COLO829 (cell line): Measurements from ENCODE around the gene HLA-DQB1.
"Not testable (repeated sequence)": the region's sequence is repeated elsewhere in the genome, so short reads cannot be mapped to it uniquely, and the experiment has no call there.

Experiments used
- DNase-seq: peaks from one replicate; pipeline ENCODE4 v3.0.0; 2012; ENCODE audit warnings: low spot score

HLA-DQB1 gene

DNA sequence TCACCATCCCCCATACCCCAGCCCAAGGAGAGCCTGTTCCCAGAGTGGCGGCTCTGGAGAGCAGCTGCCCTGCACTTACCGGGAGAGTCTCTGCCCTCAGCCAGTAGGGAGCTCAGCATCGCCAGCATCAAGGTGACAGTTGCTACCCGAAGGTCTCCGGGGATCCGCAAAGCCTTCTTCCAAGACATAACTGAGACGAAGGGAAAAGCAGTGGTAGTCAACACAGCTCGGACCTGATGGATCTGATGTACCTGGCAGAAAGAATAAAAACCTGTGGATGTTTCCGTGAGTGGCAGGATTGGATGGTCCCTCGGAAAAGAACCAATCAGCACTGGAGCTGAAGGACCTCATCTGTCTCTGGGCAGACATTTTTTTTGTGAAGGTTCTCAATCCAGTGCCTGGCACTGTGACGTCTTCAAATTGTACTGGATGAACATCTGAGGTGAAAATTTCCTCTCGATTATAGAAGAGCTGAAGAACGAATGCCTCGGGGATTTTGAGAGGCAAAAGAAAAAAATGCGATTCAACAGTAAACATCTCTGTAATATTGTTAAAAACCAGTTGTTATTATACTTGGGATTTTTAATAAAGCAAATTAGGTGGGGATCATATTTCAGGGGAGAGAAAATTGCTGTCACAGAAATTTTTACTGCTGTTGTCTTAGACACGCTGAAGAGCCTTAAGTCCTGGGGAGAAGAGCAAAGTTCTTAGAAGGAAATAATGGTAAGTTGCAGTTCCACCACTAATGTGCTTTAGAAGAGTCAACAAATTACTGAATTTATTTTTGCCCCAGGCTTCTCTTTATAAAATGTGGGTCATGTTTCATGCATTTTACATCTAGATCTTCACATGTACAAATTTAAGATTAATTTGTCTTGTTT is at the start of gene HLA-DQB1:
HLA-DQB1 (minus strand) TSS at position 238 of the 881 bp plus-strand sequence; CDS start at position 188, 50 bp downstream.
- no peak for DNase-seq

DNA sequence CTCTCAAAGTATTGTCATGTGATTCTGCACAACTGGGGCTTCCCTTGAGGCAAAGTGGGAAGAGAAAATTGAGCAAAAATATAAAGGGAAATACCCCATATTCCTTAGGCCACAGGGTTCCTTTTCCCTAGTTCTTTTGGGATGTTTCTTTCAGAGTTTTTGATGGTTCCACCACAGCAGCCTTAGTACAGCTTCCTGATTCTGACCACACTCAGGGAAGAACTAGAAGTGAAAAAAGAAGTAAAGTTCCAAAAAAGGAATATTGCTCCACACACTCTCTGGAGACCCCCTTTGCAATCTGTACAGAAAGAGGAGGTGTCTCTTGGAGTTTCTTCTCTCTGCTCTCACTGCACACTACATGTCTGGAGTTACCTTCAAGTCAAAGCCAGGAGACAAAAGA is 46.8 kb upstream of the HLA-DQB1 start:
- no peak for DNase-seq

DNA sequence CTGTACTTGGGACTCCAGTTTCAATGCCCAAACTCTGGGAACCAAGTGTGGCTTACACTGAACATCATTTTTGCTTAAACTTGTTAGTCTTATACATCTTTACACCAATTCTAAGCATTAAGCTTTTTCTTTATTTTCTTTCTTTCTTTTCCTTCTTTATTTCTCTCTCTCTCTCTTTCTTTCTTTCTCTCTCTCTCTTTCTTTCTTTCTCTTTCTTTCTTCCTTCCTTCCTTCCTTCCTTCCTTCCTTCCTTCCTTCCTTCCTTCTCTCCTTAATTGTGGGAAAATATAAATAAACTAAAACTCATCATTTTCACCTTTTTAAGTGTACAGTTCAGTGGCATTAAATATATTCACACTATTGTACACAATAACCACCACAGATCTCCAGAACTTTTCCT is 43.2 kb upstream of the HLA-DQB1 start:
- no peak for DNase-seq

DNA sequence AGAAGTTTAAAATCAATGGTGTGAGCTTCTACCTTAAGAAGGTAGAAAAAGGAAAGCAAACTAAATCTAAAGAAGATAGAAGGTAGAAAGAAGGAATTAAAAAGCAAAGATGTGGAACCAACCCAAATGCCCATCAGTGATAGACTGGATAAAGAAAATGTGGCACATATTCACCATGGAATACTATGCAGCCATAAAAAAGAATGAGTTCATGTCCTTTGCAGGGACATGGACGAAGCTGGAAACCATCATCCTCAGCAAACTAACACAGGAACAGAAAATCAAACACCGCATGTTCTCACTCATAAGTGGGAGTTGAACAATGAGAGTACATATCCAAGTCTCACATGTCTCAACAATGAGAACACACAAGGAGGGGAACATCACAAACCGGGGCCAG is 38.7 kb upstream of the HLA-DQB1 start:
- not testable (repeated sequence) for DNase-seq

DNA sequence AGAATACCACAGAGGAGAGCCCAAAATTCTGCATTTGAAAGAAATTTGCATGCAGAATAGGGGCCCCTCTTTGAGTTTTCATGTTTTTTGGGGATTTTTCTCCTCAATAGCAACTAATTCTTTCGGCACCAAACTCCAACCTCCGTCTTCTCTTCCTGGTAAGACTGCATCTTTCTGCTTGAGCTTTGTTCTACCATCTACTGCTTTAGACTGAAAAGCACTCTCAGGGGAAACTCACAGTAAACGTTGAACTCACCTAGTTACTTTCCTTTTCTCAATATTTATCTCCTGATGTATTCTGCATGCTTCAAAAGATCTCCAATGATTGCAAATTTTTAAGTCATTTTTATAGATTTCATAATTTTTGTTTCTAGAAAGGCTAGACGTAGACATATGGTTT is 36.9 kb upstream of the HLA-DQB1 start:
- no peak for DNase-seq

DNA sequence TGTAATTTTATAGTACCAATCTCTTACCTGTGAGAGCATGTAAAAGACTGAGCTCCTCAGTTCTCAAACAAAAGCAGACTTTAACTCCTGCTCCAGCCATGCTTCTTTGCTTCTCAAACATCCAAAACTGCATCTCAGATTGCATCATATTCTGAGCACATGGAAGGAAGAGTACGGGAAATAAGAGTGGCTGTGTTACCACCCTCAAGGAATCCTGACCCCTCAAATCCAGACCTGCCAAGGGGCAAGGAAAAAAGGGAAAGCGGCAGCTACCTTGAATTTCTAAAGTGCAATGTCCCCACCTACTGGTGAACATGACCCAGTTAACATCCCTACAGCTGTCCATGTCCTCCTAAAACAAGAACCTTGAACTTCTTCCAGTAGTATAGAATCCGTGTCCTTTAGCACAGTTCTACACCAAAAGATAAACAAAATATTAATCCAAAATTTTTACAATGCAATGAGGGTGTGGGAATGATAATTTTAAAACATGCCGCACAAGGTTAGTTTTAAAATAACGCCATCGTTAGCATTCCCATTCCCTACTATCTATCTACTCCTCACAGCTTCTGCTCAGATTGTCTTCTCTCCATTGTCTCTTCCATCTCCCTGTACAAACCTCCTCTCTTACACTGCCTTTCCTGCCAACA is 34.1 kb upstream of the HLA-DQB1 start:
- DNase-seq: peak; percentile 49

DNA sequence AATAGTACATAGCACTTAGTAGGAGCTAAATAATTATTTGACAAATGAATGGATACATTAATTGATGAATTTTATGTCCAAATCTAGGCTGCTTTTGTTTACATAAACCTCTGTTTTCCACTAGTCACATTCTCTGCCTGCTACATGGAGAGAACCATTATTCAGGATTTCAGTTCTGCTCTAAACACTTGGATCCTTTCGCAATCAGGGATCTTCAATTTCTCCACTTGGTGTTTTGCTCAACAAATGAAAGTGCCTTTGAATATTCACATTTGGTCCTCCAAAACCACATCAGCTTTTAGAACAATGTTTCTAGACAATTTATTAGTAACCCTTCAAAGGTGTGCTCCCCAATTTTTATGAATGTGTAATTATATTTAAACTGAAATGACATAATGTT is 30.6 kb upstream of the HLA-DQB1 start:
- DNase-seq: no peak

DNA sequence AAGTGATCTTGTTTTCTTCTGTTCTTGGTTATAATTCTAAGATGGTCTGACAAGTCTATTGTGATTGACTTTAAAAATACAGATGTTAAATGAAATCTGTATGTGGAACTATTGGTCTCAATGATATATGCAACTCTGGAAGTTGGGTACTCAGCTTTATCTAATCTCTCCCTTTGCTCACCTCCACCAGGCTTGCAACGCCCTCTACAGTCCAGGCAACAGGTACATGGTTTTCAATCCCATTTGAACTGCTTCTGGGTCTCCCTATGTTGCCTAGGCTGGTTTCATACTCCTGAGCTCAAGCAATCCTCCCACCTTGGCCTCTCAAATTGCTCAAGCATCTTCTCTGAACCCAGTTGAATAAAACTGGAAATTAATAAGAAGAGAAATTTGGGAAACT is 25.6 kb upstream of the HLA-DQB1 start:
- no peak for DNase-seq

DNA sequence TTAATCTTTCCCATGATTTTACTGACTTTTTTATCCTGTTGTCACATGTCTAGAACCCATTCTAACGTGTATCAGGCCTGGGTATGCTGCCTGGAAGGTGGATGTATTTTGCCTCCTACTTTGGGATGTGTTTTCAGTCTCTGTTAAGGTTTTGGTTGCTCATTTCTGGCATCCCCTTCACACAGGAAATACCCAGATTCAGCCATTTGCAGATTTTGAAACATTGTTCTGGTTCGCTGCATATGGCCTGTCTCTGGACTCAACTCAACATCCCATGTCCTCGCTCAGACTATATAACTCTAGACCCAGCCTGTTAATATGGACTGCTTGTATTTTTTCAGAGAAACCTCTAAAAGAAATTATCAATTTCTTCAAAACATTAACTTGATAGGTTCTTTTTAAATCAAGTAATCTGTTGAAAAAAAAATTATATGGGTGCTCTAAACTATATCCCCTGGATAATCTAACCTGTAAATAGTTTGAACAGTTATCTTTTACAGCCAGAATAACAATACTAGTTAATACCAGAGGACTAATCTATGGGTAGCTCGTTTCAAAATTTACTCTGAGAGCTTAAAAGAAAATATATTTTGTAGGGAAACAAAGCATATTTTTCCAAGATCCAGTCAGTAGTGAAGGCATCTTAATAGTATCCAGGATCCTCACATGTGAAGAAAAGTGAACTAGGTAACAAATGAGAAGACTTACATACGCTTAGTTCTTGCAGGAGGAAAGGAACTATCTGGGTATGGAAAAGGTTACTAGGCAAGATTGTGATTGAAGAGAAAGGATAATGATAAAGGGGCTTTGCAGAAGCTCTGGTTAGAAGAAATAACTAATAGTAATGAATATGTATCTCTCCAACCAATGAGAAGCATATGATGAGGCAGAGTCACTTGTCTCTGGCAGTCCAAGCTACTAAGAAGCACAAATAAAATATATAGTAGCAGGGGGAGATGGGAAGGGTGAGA is 23.4 kb upstream of the HLA-DQB1 start:
- DNase-seq: no peak

DNA sequence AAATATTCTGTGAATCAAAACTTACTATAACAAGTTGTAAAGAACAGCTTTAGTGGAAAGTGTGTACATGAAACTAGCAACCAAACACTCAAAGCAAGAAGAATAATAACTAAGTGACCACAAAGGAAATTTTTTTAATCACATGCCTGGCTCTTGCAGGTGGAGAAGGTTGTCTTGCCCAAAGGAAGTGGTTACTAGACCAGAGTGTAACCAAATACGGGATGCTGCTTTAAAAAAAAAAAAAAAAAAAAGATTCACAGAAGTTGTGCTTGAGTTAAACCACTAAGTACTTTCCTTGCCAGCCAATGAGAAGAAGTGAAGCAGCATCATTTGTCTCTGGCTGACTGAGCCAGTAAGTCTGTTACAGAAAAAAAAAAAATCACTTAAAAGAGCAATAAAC is 19.1 kb upstream of the HLA-DQB1 start:
- DNase-seq: no peak

DNA sequence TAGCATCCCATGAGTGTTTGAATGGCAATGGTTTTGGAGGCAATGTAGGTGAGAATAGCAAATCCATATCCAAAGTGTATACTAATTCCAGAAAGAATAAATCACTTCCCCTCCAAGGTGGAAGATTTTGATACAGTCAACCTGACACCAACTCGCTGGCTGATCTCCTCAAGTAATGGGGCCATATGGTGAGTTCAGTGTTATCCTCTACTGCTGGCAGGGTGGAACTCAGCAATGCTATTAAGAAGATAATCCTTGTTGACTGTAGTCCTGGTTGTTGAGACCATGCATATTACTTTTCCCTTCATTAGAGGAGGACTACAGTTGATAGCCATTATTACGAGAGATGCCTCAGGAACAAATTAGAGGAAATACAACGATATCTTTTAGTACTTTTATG is 17.8 kb upstream of the HLA-DQB1 start:
- DNase-seq: no peak

DNA sequence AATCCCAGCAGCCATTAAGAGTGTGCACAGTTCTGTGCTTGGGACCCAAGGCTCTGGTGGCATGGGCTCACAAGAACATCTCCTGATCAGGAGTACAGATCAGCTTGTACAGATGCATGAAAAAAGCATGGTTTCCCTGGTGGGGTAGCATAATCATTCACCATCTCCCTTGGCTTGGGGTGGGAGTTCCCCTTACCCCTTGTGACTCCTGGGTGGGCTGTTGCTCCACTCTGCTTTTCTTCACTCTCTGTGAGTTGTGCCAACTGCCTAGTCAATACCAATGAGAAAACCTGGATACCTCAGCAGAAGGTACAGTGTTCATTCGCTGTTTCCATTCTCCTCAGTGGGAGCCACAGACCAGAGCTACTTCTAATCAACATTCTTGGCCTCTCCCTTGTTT is 13.6 kb upstream of the HLA-DQB1 start:
- DNase-seq: no peak

DNA sequence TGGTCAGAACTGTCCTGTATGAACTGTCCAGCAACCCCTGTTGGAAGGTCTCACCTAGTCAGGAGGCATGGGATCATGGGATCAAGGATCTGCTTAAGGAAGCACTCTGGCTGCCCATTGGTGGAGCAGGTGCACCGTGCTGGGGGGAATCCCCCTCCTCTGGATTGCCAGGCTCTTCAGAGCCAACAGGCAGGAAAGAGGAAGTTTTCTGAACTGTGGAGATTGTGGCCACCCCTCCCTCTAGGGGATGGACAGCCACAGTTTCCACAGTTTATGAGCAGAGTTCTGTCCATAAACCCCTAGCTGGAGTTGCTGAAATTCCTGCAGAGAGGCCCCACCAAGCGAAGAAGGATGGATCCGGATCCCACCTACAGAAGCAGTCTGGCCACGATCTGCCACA is 13.0 kb upstream of the HLA-DQB1 start:
- no peak for DNase-seq

DNA sequence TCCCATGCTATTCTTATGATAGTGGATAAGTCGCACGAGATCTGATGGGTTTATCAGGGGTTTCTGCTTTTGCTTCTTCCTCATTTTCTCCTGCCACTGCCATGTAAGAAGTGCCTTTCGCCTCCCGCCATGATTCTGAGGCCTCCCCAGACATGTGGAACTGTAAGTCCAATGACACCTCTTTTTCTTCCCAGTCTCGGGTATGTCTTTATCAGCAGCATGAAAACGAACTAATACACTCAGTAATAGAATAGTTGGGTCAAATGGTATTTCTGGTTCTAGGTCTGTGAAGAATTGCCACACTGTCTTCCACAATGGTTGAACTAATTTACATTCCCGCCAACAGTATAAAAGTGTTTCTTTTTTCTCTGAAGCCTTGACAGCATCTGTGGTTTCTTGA is 7.7 kb upstream of the HLA-DQB1 start:
- DNase-seq: not testable (repeated sequence)

DNA sequence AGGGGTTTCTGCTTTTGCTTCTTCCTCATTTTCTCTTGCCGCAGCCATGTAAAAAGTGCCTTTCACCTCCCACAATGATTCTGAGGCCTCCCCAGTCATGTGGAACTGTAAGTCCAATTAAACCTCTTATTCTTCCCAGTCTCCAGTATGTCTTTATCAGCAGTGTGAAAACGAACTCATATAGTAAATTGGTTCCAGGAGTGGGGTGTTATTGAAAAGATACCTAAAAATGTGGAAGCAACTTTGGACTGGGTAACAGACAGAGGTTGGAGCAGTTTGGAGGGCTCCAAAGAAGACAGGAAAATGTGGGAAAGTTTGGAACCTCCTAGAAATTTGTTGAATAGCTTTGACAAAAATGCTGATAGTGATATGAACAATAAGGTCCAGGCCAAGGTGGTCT is 5.5 kb upstream of the HLA-DQB1 start:
- not testable (repeated sequence) for DNase-seq

DNA sequence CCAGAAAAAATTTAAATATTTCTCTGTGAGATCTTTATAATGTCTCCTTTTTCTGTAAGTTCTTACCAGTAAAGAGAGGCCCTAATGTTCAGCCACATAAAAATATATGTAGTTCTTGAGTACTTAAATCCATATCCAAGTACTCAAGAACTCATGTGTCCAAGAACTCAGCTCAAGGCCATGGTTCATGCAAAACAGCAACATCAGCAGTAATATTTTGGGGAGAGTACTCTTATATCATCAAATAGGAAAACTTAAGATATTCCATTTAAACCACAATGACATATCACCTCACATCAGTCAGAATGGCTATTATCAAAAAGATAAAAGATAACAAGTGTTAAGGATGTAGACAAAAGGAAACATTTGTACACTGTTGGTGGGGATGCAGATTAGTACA is 3.4 kb upstream of the HLA-DQB1 start:
- no peak for DNase-seq

DNA sequence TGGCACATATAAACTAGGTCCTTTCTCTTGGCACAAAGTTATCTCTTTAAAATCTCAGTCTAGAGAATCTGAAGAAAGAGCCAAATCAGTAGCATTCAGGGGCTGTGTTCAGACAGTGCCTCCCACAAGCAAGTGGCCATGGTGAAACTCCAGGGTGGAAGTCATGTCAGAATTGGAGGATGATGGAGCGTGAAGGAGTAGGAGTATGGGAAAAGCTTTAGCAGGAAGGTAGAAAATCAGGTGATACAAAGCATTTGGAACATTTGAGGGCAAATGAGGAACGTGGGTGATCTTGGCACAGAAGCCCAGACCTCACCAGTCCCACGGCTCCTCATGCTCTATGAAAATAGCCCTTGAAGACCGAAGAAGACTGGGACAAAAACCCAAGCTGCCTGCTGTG is 2.8 kb upstream of the HLA-DQB1 start:
- no peak for DNase-seq

DNA sequence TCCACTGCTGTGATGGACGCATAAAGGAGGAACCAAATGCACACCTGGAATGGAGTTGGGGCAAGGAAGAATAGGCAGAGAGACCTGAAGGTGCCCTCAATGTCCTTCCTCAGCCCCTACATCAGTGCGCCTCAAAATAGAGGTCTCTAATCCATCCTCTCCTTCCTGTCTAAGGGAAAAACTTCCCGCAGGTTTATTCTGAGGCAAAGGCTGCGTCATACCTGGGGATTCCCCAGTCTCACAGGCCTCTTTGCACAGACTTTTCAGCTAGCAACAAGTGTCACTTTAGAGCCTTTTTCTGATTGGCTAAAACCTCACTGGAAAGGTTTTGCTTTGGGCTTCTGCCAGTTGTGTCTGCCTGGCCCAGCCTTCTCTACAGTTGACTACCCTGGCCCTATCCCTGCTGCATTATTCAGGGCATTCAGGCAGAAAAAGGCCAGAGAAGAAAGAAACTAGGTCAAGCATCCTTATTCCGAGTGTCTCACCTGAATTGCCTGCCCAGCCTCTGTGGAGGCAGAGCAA is 1.8 kb upstream of the HLA-DQB1 start:
- no peak for DNase-seq

DNA sequence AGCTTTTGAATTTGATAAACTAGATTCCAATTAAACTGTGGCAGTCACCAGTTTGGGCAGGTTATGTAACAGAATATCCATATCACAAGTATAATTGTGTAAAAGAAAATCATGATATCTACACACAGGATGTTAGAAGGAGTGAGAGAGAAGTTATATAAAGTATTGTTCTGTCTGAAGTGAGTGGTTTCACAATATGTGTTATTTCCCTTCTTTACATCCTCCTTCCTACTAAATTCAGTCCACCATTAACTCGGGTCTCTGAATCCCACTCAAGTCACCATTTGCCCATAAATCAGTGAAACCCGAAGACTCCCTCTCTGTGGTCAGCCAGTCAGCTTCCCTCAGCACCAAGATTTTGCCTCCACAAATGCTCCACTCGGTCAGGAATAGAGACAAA is 796 bp downstream of the HLA-DQB1 start:
- DNase-seq: no peak

DNA sequence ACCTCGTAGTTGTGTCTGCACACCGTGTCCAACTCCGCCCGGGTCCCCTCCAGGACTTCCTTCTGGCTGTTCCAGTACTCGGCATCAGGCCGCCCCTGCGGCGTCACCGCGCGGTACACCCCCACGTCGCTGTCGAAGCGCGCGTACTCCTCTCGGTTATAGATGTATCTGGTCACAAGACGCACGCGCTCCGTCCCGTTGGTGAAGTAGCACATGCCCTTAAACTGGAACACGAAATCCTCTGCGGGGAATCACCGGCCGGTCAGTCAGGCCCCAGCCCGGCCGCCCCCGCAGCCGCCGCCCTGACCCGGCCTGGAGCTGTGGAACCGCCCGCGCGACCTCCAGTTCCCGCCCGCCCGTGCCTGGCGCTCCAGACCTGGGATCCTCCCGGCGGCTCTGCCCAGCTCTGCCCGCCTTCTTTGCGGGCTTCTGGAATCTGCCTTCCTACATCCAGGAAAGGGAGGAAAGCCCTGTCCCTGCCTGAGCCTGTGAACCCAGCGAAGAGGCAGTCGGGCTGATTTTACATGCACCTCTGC is 1.6 kb downstream of the HLA-DQB1 start:
- no peak for DNase-seq

DNA sequence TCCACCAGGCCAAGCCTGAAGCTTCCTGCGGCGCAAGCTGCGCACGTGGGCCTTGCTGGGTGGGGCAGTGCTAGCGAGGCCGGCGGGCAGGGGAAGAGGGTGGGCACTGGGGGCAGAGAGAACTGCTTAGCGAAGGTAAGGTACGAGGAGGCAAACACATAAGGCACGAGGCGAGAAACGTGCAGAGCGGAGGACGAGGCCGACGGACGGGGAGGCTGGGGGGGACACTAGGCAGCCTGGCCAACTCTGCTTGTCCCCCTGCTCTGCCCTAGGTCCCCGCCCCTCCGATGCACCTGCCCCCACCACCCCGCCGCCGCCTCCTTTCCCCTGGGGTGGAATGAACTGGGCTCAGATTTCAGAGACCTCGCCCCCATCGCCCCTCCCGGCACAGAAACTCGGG is 2.1 kb downstream of the HLA-DQB1 start:
- no peak for DNase-seq

DNA sequence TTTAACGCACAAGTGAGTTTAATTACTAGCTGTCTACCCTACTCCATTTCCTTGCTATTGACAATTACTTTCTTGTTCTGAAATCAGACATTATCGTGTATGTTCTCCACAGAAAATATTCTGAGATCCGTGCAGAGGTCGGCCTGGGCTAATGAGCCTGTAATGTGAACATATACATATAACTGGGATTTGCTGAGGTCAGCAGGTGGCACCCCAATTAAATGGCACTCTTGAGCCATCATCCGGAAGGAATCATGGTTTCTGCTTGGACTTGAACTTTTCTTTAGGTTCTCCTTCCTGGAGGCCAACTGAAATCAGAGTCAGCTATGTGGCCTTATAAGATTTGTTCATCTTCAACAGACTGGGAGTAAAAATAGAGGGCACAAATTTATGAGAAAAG is 3.6 kb downstream of the HLA-DQB1 start:
- DNase-seq: no peak
